ENCODE results near the gene PCCA. TPM values are rescaled to one million over a fixed set of nuclear protein-coding genes. Genes with fewer than 3 reads are reported as not detected.

Gene PCCA
- total and polyA plus RNA-seq, 7 donors = 18.0 to 45.6 (median 42.8) TPM

GRCh38 chr13:100130092-100130491 lies 41.2 kb downstream of the PCCA start:
- Histone ChIP-seq H3K4me1 (peaks cover 0 to 10% (median 5%) of the 10 kb centered on the region in 4 donors), H3K27ac (no peak overlapping the region), H3K27me3 (no peaks in the 10 kb centered on the region), H3K4me3 (no peak overlapping the region), H3K9me3 (no peaks in the 10 kb centered on the region), H3K36me3 (no peaks in the 10 kb centered on the region)
- intact Hi-C loops (cut with DNase I) = no loop called here
- WGBS, 2 donors = 60 to 80% methylated on average over 1 of the region's 1 CpG
- DNase-seq = no peak
- no peak for TF ChIP-seq CTCF (IDR thresholded peaks at IDR 0.05)
- TF ChIP-seq POLR2A (IDR thresholded peaks at IDR 0.05) = no peak
- no peak for TF ChIP-seq POLR2AphosphoS5 (IDR thresholded peaks at IDR 0.05)
- no peak for TF ChIP-seq EP300 (IDR thresholded peaks at IDR 0.05)

GRCh38 chr13:100130930-100131511 lies 42.1 kb downstream of the PCCA start:
- no peak for DNase-seq
- intact Hi-C loops (cut with DNase I) = no loop called here
- H3K4me1 ChIP-seq = peaks cover 0 to 10% (median 5%) of the 10 kb centered on the region in 4 donors
- no peak overlapping the region for H3K4me3 ChIP-seq
- no peaks in the 10 kb centered on the region for H3K9me3 ChIP-seq
- no peaks in the 10 kb centered on the region for H3K36me3 ChIP-seq
- no peak overlapping the region for H3K27ac ChIP-seq
- no peaks in the 10 kb centered on the region for H3K27me3 ChIP-seq
- TF ChIP-seq EP300 (IDR thresholded peaks at IDR 0.05) = no peak
- WGBS, 2 donors = 88 to 94% methylated on average over 6 of the region's 6 CpGs

DNA sequence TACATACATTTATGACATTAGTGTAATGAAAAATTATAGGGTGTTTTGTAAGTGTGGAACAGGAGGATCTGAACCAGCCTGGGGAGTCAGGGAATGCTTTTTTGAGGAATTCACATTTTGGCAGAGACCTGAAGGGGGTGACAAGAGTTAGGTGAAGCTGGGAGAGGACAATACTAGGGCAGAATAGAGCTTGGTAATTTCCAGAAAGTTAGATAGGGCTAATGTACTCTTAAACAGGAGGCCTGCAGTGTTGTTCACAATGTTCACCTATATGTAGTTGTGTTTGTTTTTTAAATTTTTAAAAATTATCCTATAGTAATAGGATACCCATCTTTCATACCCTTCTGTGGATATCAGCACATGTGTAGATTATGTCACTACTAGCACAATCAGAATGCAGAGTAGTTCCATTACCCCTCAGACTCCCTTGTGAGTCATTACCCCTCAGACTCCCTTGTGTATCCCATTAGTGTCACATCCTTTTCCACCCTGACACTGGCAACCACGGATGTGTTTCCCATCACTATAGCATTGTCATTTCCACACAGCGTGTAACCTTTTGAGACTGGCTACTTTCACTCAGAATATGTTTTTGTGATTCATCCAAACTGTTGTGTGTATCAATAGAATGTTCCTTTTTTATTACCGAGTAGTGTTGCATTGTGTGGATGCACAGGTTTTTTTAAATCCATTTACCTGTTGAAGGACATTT lies 43.1 kb downstream of the PCCA start:
- Histone ChIP-seq H3K27me3 (no peaks in the 10 kb centered on the region), H3K4me1 (peaks cover 0 to 10% (median 5%) of the 10 kb centered on the region in 4 donors), H3K9me3 (no peaks in the 10 kb centered on the region), H3K27ac (no peak overlapping the region), H3K4me3 (no peak overlapping the region), H3K36me3 (no peaks in the 10 kb centered on the region)
- WGBS, 2 donors = 76 to 82% methylated on average over 3 of the region's 3 CpGs
- intact Hi-C loops (cut with DNase I) = no loop called here
- TF ChIP-seq EP300 (IDR thresholded peaks at IDR 0.05) (no peak), CTCF (IDR thresholded peaks at IDR 0.05) (no peak), POLR2A (IDR thresholded peaks at IDR 0.05) (no peak), POLR2AphosphoS5 (IDR thresholded peaks at IDR 0.05) (no peak)
- DNase-seq = no peak

DNA sequence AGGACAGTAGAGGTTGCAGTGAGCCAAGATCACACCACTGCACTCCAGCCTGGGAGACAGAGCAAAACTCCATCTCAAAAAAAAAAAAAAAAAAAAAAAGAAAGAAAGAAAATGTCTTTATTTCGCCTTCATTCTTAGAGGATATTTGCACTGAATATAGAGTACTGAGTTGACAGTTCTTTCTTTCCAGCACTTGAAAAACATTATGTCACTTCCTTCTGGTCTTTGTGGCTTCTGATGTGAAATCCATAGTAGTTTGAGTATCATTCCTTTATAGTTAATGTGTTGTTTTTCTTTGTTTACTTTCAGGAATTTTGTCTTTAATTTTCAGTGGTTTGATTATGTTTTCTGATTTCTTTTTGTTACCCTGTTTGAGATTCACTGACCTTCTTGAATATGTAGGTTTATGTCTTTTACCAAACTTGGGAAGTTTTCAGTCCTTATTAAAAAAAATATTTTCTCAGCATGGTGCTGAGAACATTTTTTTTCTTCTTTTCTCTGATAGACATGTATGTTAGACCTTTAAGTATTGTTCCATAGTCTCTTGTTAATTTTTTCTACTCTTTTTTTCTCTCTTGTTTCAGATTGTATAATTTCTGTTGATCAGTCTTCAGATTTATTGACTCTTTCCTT lies 50.1 kb downstream of the PCCA start:
- Histone ChIP-seq H3K36me3 (no peaks in the 10 kb centered on the region), H3K27me3 (no peaks in the 10 kb centered on the region), H3K27ac (no peak overlapping the region), H3K4me3 (no peak overlapping the region), H3K4me1 (peaks cover 0 to 3% (median 0%) of the 10 kb centered on the region in 4 donors), H3K9me3 (no peaks in the 10 kb centered on the region)
- TF ChIP-seq EP300 (IDR thresholded peaks at IDR 0.05) = no peak
- no peak for TF ChIP-seq POLR2A (IDR thresholded peaks at IDR 0.05)
- TF ChIP-seq POLR2AphosphoS5 (IDR thresholded peaks at IDR 0.05) = no peak
- TF ChIP-seq CTCF (IDR thresholded peaks at IDR 0.05) = no peak
- DNase-seq = no peak
- WGBS, 2 donors = 90 to 97% methylated on average over 1 of the region's 1 CpG
- intact Hi-C loops (cut with DNase I) = no loop called here

DNA sequence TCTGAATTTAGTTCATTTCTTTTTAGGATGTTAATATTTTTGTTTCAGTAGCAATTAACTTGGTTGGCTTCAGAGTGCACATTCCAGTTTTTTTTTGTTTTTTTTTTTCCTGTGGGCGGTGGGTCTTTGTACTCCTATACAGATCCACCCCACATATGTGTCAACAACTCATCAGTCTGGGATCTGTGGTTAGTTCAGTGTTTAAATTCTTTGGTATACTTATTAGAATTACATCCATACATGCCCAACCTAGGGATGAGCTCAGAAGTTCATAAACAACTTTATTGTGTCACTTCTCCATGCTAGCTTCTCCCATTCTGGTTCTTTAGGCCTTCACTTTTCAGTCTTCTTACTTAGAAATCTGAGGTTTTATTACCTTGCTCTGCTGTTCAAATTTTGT lies 50.9 kb downstream of the PCCA start:
- no peak for DNase-seq
- Histone ChIP-seq H3K27me3 (no peaks in the 10 kb centered on the region), H3K4me3 (no peak overlapping the region), H3K36me3 (no peaks in the 10 kb centered on the region), H3K4me1 (peaks cover 0 to 3% (median 0%) of the 10 kb centered on the region in 4 donors), H3K9me3 (no peaks in the 10 kb centered on the region), H3K27ac (no peak overlapping the region)
- 83 to 94% methylated on average over 1 of the region's 1 CpG for WGBS, 2 donors
- intact Hi-C loops (cut with DNase I) = no loop called here
- no peak for TF ChIP-seq EP300 (IDR thresholded peaks at IDR 0.05)
- no peak for TF ChIP-seq CTCF (IDR thresholded peaks at IDR 0.05)
- no peak for TF ChIP-seq POLR2AphosphoS5 (IDR thresholded peaks at IDR 0.05)
